Skeletal muscle satellite cell (primary cell): ENCODE data around the gene ADIRF.

Source experiments
- H3K27me3 ChIP-seq: 2 replicates; pipeline ENCODE4 v1.7.0; 2013; ENCODE audit warnings: low read length; ENCODE audit not compliant: control insufficient read depth, insufficient read depth
- H3K36me3 ChIP-seq: 2 replicates; pipeline ENCODE4 v1.7.0; 2013; ENCODE audit warnings: mild to moderate bottlenecking, control low read depth, low read length; ENCODE audit not compliant: insufficient read depth
- H3K4me1 ChIP-seq: 2 replicates; pipeline ENCODE4 v1.7.0; 2013; ENCODE audit warnings: low read length; ENCODE audit not compliant: control insufficient read depth, insufficient read depth
- H3K4me2 ChIP-seq: 2 replicates; pipeline ENCODE4 v1.7.0; 2013; ENCODE audit warnings: mild to moderate bottlenecking, low read length
- H3K4me3 ChIP-seq: 2 replicates; pipeline ENCODE4 v1.7.0; 2013; ENCODE audit warnings: low read length
- H3K9ac ChIP-seq: 2 replicates; pipeline ENCODE4 v1.7.0; 2013; ENCODE audit warnings: mild to moderate bottlenecking, low read depth, low read length, moderate library complexity
- H3K9me3 ChIP-seq: replicated peaks from 2 replicates; pipeline ENCODE4 v1.7.0; 2013; ENCODE audit warnings: mild to moderate bottlenecking, control low read depth, low read length

The ADIRF gene

GRCh38 chr10:86963341-86963919, 4.9 kb upstream of the ADIRF start:
- Histone ChIP-seq H3K36me3 (no peaks in the 10 kb centered on the region), H3K4me2 (no peak overlapping the region), H3K9me3 (no peaks in the 10 kb centered on the region), H3K4me1 (peaks cover 62% of the 10 kb centered on the region), H3K4me3 (no peak overlapping the region), H3K27me3 (no peaks in the 10 kb centered on the region), H3K9ac (no peak overlapping the region)

GRCh38 chr10:86964061-86964846, 4.0 kb upstream of the ADIRF start:
- H3K4me1 ChIP-seq, result peaks cover 60% of the 10 kb centered on the region
- no peak overlapping the region for H3K4me2 ChIP-seq
- no peak overlapping the region for H3K9ac ChIP-seq
- H3K9me3 ChIP-seq, result no peaks in the 10 kb centered on the region
- no peaks in the 10 kb centered on the region for H3K36me3 ChIP-seq
- H3K27me3 ChIP-seq, result no peaks in the 10 kb centered on the region
- H3K4me3 ChIP-seq, result no peak overlapping the region

- Histone ChIP-seq H3K4me3 (no peak overlapping the region), H3K4me1 (peaks cover 60% of the 10 kb centered on the region), H3K4me2 (no peak overlapping the region), H3K36me3 (no peaks in the 10 kb centered on the region), H3K9ac (no peak overlapping the region), H3K27me3 (no peaks in the 10 kb centered on the region), H3K9me3 (no peaks in the 10 kb centered on the region)
Measured at GRCh38 chr10:86964847-86965190, 3.5 kb upstream of the ADIRF start.

- H3K4me2 ChIP-seq, result peak overlapping the region; percentile 74
- H3K9ac ChIP-seq, result peak overlapping the region; percentile 53
- no peaks in the 10 kb centered on the region for H3K36me3 ChIP-seq
- H3K4me1 ChIP-seq, result peaks cover 59% of the 10 kb centered on the region
- H3K4me3 ChIP-seq, result peak overlapping the region; percentile 51
- H3K27me3 ChIP-seq, result no peaks in the 10 kb centered on the region
- no peaks in the 10 kb centered on the region for H3K9me3 ChIP-seq
Measured at GRCh38 chr10:86965986-86966654, 2.2 kb upstream of the ADIRF start.

- Histone ChIP-seq H3K4me3 (peak overlapping the region; percentile 86), H3K4me2 (peak overlapping the region; percentile 89), H3K9me3 (no peaks in the 10 kb centered on the region), H3K27me3 (no peaks in the 10 kb centered on the region), H3K9ac (peak overlapping the region; percentile 95), H3K4me1 (peaks cover 60% of the 10 kb centered on the region), H3K36me3 (no peaks in the 10 kb centered on the region)
Measured at GRCh38 chr10:86967481-86967941, 771 bp upstream of the ADIRF start.

GRCh38 chr10:86968994-86969355, 693 bp downstream of the ADIRF start:
- H3K27me3 ChIP-seq, result no peaks in the 10 kb centered on the region
- no peaks in the 10 kb centered on the region for H3K36me3 ChIP-seq
- H3K9ac ChIP-seq, result peak overlapping the region; percentile 95
- H3K4me3 ChIP-seq, result peak overlapping the region; percentile 86
- H3K4me2 ChIP-seq, result peak overlapping the region; percentile 89
- no peaks in the 10 kb centered on the region for H3K9me3 ChIP-seq
- peaks cover 60% of the 10 kb centered on the region for H3K4me1 ChIP-seq

- H3K4me3 ChIP-seq, result peak overlapping the region; percentile 86
- no peaks in the 10 kb centered on the region for H3K9me3 ChIP-seq
- peak overlapping the region; percentile 95 for H3K9ac ChIP-seq
- peak overlapping the region; percentile 89 for H3K4me2 ChIP-seq
- no peaks in the 10 kb centered on the region for H3K36me3 ChIP-seq
- peaks cover 60% of the 10 kb centered on the region for H3K4me1 ChIP-seq
- no peaks in the 10 kb centered on the region for H3K27me3 ChIP-seq
Measured at GRCh38 chr10:86969421-86970041, 1.2 kb downstream of the ADIRF start.

- H3K4me2 ChIP-seq, result peak overlapping the region; percentile 89
- peak overlapping the region; percentile 95 for H3K9ac ChIP-seq
- no peaks in the 10 kb centered on the region for H3K36me3 ChIP-seq
- H3K27me3 ChIP-seq, result no peaks in the 10 kb centered on the region
- peaks cover 60% of the 10 kb centered on the region for H3K4me1 ChIP-seq
- no peaks in the 10 kb centered on the region for H3K9me3 ChIP-seq
- peak overlapping the region; percentile 86 for H3K4me3 ChIP-seq
Measured at GRCh38 chr10:86970162-86970981, 2.1 kb downstream of the ADIRF start.

GRCh38 chr10:86970982-86971231, 2.6 kb downstream of the ADIRF start:
- peaks cover 60% of the 10 kb centered on the region for H3K4me1 ChIP-seq
- H3K27me3 ChIP-seq, result no peaks in the 10 kb centered on the region
- no peaks in the 10 kb centered on the region for H3K36me3 ChIP-seq
- H3K4me3 ChIP-seq, result peak overlapping the region; percentile 86
- no peaks in the 10 kb centered on the region for H3K9me3 ChIP-seq
- H3K4me2 ChIP-seq, result peak overlapping the region; percentile 89
- peak overlapping the region; percentile 95 for H3K9ac ChIP-seq

- H3K27me3 ChIP-seq, result no peaks in the 10 kb centered on the region
- H3K36me3 ChIP-seq, result no peaks in the 10 kb centered on the region
- peak overlapping the region; percentile 86 for H3K4me3 ChIP-seq
- H3K4me2 ChIP-seq, result peak overlapping the region; percentile 89
- no peaks in the 10 kb centered on the region for H3K9me3 ChIP-seq
- peak overlapping the region; percentile 95 for H3K9ac ChIP-seq
- peaks cover 55% of the 10 kb centered on the region for H3K4me1 ChIP-seq
Measured at GRCh38 chr10:86971232-86971991, 3.1 kb downstream of the ADIRF start.
